MM.1S (cell line): Measurements from ENCODE around the gene CEACAM20.

Experiments used
- DNase-seq: peaks from one replicate; pipeline ENCODE4 v3.0.0-alpha.2; 2015
- H2AFZ ChIP-seq: fragments of 300-600 bp; sonication (generic); 2 replicates; pipeline ENCODE4 v1.6.0; 2016; ENCODE audit warnings: antibody characterized with exemption, low read length
- H3F3A ChIP-seq: fragments of 300-600 bp; sonication (generic); 2 replicates; pipeline ENCODE4 v1.6.1; 2016; ENCODE audit warnings: mild to moderate bottlenecking, antibody characterized with exemption, low read length, moderate library complexity, mixed read lengths; ENCODE audit not compliant: insufficient read depth
- H3K27ac ChIP-seq: fragments of 300-600 bp; sonication (generic); 2 replicates; pipeline ENCODE4 v1.5.1; 2016; ENCODE audit warnings: mild to moderate bottlenecking, low read length
- H3K27me3 ChIP-seq: fragments of 300-600 bp; sonication (generic); replicated peaks from 2 replicates; pipeline ENCODE4 v1.6.0; 2016; ENCODE audit warnings: low read length; ENCODE audit not compliant: insufficient read depth
- H3K36me3 ChIP-seq: fragments of 300-600 bp; sonication (generic); replicated peaks from 2 replicates; pipeline ENCODE4 v1.6.1; 2016; ENCODE audit warnings: mild to moderate bottlenecking, low read length, mixed read lengths; ENCODE audit not compliant: insufficient read depth
- H3K4me1 ChIP-seq: fragments of 300-600 bp; sonication (generic); 2 replicates; pipeline ENCODE4 v1.6.1; 2016; ENCODE audit warnings: low read length, mixed read lengths
- H3K4me2 ChIP-seq: fragments of 300-600 bp; sonication (generic); 2 replicates; pipeline ENCODE4 v1.6.0; 2016; ENCODE audit warnings: low read depth, low read length
- H3K4me3 ChIP-seq: fragments of 300-600 bp; sonication (generic); 2 replicates; pipeline ENCODE4 v1.5.1; 2016; ENCODE audit warnings: low read length, mixed read lengths
- H3K79me2 ChIP-seq: fragments of 300-600 bp; sonication (generic); 2 replicates; pipeline ENCODE4 v1.6.1; 2016; ENCODE audit warnings: mixed run types, low read length, mixed read lengths
- H3K9ac ChIP-seq: fragments of 300-600 bp; sonication (generic); 2 replicates; pipeline ENCODE4 v1.6.1; 2016; ENCODE audit warnings: low read length, mixed read lengths
- H3K9me2 ChIP-seq: fragments of 300-600 bp; sonication (generic); replicated peaks from 2 replicates; pipeline ENCODE4 v1.6.1; 2016; ENCODE audit warnings: mild to moderate bottlenecking, low read length, mixed read lengths; ENCODE audit not compliant: insufficient read depth
- H3K9me3 ChIP-seq: fragments of 300-600 bp; sonication (generic); replicated peaks from 2 replicates; pipeline ENCODE4 v1.6.1; 2016; ENCODE audit warnings: mild to moderate bottlenecking, low read length, mixed read lengths; ENCODE audit not compliant: insufficient read depth
- H4K20me1 ChIP-seq: fragments of 300-600 bp; sonication (generic); 2 replicates; pipeline ENCODE4 v1.6.1; 2016; ENCODE audit warnings: mild to moderate bottlenecking, low read length, moderate library complexity, mixed read lengths; ENCODE audit not compliant: insufficient read depth
- EZH2 ChIP-seq: fragments of 300-600 bp; sonication (generic); optimal IDR thresholded peaks from 2 replicates; pipeline ENCODE3; 2017; ENCODE audit warnings: low read depth, mild to moderate bottlenecking, antibody characterized with exemption, low read length, mixed read lengths
- EZH2phosphoT487 ChIP-seq: fragments of 300-600 bp; sonication (generic); IDR thresholded peaks from 2 replicates; pipeline ENCODE4 v1.6.1; 2018; ENCODE audit warnings: antibody characterized with exemption, low read length
- TF ChIP-seq, protein P1 (sequence below): fragments of 300-600 bp; sonication (generic); IDR thresholded peaks from 2 replicates; pipeline ENCODE4 v1.5.1; 2016; ENCODE audit warnings: antibody characterized with exemption, low read length, mixed read lengths

The CEACAM20 gene

DNA sequence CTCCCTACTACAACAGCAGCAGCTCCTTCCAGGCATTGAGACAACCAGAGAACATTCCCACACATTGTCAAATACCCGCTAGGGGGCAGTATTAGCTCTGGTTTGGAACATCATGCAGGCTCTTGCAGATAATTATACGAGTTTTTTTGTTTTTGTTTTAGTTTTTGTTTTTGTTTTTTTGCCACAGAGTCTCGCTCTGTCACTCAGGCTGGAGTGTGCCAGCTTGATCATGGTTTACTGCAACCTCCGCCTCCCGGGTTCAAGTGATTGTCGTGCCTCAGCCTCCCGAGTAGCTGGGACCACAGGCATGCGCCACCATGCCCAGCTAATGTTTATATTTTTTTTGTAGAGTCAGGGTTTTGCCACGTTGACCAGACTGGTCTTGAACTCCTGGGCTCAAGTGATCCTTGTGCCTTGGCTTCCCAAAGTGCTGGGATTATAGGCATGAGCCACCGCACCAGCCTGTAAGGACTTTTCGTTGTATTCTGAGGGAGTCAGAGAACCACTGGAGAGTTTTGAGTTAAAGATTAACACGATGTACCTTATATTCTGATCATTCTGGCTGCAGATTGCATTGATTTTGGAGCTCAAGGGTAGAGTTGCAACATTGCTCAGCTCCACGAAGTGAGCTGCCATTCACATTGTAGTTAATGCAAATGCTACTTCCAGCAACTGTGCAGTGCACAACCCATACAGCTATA is 41.7 kb upstream of the CEACAM20 start:
- TF ChIP-seq EZH2 = no peak
- TF ChIP-seq EZH2phosphoT487 = no peak
- TF ChIP-seq, protein P1, sequence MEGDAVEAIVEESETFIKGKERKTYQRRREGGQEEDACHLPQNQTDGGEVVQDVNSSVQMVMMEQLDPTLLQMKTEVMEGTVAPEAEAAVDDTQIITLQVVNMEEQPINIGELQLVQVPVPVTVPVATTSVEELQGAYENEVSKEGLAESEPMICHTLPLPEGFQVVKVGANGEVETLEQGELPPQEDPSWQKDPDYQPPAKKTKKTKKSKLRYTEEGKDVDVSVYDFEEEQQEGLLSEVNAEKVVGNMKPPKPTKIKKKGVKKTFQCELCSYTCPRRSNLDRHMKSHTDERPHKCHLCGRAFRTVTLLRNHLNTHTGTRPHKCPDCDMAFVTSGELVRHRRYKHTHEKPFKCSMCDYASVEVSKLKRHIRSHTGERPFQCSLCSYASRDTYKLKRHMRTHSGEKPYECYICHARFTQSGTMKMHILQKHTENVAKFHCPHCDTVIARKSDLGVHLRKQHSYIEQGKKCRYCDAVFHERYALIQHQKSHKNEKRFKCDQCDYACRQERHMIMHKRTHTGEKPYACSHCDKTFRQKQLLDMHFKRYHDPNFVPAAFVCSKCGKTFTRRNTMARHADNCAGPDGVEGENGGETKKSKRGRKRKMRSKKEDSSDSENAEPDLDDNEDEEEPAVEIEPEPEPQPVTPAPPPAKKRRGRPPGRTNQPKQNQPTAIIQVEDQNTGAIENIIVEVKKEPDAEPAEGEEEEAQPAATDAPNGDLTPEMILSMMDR = peak; percentile 76
- Histone ChIP-seq H3K36me3 (no peaks in the 10 kb centered on the region), H3K27ac (no peak overlapping the region), H3F3A (no peaks in the 10 kb centered on the region), H3K4me2 (peak overlapping the region; percentile 44; the same call in 1 of the 2 replicates), H4K20me1 (no peaks in the 10 kb centered on the region), H2AFZ (peak overlapping the region; percentile 14; the same call in 1 of the 2 replicates), H3K9ac (no peak overlapping the region), H3K79me2 (no peaks in the 10 kb centered on the region), H3K9me3 (no peaks in the 10 kb centered on the region), H3K27me3 (no peaks in the 10 kb centered on the region), H3K9me2 (no peaks in the 10 kb centered on the region), H3K4me3 (no peak overlapping the region), H3K4me1 (no peaks in the 10 kb centered on the region)
- DNase-seq = peak; percentile 69

DNA sequence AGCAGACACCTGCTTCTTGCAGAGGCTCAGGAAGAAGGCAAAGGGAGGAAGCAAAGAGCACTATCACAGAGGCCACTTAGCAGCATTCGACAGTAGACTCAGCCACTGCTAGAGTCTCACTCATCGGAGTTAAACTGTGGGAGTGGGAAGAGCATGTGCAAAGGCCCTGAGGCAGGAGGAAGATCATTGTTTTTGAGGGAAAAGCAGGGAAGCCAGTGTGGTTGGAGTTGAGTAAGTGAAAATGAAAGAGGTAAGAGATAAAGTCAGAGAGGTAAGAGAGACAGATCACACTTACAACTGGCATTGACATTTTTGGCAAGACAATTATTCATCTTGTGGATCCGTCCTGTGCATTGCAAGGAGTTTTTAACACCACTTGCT is 41.1 kb upstream of the CEACAM20 start:
- DNase-seq = no peak
- H3K79me2 ChIP-seq = no peaks in the 10 kb centered on the region
- H2AFZ ChIP-seq = peak overlapping the region; percentile 14; the same call in 1 of the 2 replicates
- no peaks in the 10 kb centered on the region for H3K9me2 ChIP-seq
- H3K36me3 ChIP-seq = no peaks in the 10 kb centered on the region
- no peak overlapping the region for H3K4me3 ChIP-seq
- no peak for TF ChIP-seq EZH2
- no peak for TF ChIP-seq EZH2phosphoT487
- TF ChIP-seq, protein P1 = no peak
- no peaks in the 10 kb centered on the region for H3F3A ChIP-seq
- no peaks in the 10 kb centered on the region for H3K4me1 ChIP-seq
- H3K9me3 ChIP-seq = no peaks in the 10 kb centered on the region
- no peak overlapping the region for H3K9ac ChIP-seq
- H3K4me2 ChIP-seq = peak overlapping the region; percentile 44; the same call in 1 of the 2 replicates
- no peaks in the 10 kb centered on the region for H3K27me3 ChIP-seq
- H4K20me1 ChIP-seq = no peaks in the 10 kb centered on the region
- no peak overlapping the region for H3K27ac ChIP-seq

DNA sequence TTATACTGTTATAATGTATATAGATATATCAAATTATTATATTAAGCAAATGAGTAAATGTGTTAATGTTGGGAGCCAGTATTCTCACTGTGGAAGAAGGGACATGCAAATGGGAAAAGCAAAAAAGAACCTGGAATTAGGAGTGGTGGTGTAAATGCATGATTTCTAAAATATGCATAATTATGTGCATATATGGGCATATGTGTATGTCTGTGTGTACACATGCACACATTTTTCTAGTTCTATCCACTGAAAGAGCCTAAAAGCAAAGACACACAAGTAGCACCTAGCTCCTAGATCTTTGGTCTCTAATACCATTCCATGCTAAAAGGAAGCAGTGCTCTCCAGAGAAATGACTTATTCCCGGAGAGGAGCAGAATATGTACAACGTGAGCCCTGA is 38.3 kb upstream of the CEACAM20 start:
- Histone ChIP-seq H4K20me1 (no peaks in the 10 kb centered on the region), H3K79me2 (no peaks in the 10 kb centered on the region), H3K27me3 (peaks cover 4% of the 10 kb centered on the region; the same call in 1 of the 2 replicates), H3K27ac (no peak overlapping the region), H3K9me2 (no peaks in the 10 kb centered on the region), H3K9ac (no peak overlapping the region), H3K9me3 (no peaks in the 10 kb centered on the region), H3F3A (no peaks in the 10 kb centered on the region), H3K4me3 (no peak overlapping the region), H3K4me2 (no peak overlapping the region), H3K36me3 (no peaks in the 10 kb centered on the region), H3K4me1 (no peaks in the 10 kb centered on the region), H2AFZ (no peak overlapping the region)
- TF ChIP-seq, protein P1 = no peak
- TF ChIP-seq EZH2phosphoT487 (no peak), EZH2 (no peak)
- no peak for DNase-seq
